Activated CD4-positive, alpha-beta memory T cell treated with anti-CD3 and anti-CD28 coated beads, Interleukin-2, amount 10 ng/mL, durations not matched to agents 7 days and 5 days (primary cell): Measurements from ENCODE around the gene PRSS12. TPM values are rescaled to one million over a fixed set of nuclear protein-coding genes. Genes with fewer than 3 reads are reported as not detected.

ENCODE experiments used
- CTCF ChIA-PET: fragments of 350-600 bp; sonication (Branson Sonifier 250); formaldehyde crosslinking; loops from one replicate; lab custom pipeline; 2021; ENCODE audit warnings: antibody characterized with exemption, inconsistent platforms; lab: Charles Lee
- POLR2A ChIA-PET: fragments of 350-600 bp; sonication (Branson Sonifier 250); formaldehyde crosslinking; loops from one replicate; lab custom pipeline; 2021; ENCODE audit warnings: antibody characterized with exemption; lab: Charles Lee
- DNase-seq: peaks from one replicate; pipeline ENCODE4 v3.0.0-alpha.2; 2020
- H3K27ac Mint-ChIP-seq: one replicate; pipeline ENCODE4 v1.8.0; 2021; ENCODE audit warnings: mild to moderate bottlenecking, mixed read lengths
- H3K27me3 Mint-ChIP-seq: one replicate; pipeline ENCODE4 v1.8.0; 2021; ENCODE audit warnings: mixed read lengths
- H3K36me3 Mint-ChIP-seq: one replicate; pipeline ENCODE4 v1.8.0; 2021; ENCODE audit warnings: low read depth, mixed read lengths
- H3K4me1 Mint-ChIP-seq: one replicate; pipeline ENCODE4 v1.8.0; 2021; ENCODE audit warnings: mixed read lengths
- H3K4me3 Mint-ChIP-seq: one replicate; pipeline ENCODE4 v1.8.0; 2021; ENCODE audit warnings: mild to moderate bottlenecking, mixed read lengths
- H3K9me3 Mint-ChIP-seq: one replicate; pipeline ENCODE4 v1.8.0; 2021; ENCODE audit warnings: mixed read lengths
- total RNA-seq, 2 experiments: library from RNA; stranded (reverse); gene quantifications; one replicate each; pipeline ENCODE4 v1.2.3, GENCODE V29; 2021

The PRSS12 gene
- total RNA-seq, 2 experiments from 2014 or later = not detected

DNA sequence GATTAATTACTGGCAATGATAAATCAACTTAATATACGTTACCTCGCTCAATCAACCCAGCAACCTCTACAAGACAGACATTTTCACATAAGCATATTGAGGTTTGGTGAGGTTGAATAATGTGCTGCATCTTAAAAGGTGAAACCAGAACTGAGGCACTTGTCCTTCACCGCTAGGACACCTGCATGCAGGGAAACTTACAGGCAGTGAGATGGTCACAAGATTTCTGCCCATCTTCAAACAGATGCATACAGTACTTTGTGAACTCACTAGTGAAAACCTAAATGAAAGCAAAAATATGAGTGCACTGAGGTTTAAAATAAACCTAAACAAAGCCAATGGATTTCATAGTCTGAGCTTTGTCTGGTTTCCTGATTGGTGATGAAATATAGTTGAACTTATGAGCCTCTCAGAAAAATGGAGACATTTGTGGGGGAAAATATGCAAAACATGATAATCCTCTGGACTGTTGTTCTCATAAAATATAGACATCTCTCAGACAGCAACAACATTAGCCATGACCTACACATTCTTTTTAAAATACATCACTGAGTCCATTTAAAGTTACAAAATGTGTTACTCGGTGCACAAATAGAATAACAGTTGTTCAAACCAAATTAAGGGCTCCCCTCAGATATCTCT is 20.9 kb upstream of the PRSS12 start:
- no peak overlapping the region for H3K27ac Mint-ChIP-seq
- H3K36me3 Mint-ChIP-seq = no peaks in the 10 kb centered on the region
- no peaks in the 10 kb centered on the region for H3K9me3 Mint-ChIP-seq
- ChIA-PET CTCF (no interaction called here), POLR2A (no interaction called here)
- H3K4me3 Mint-ChIP-seq = no peak overlapping the region
- no peaks in the 10 kb centered on the region for H3K4me1 Mint-ChIP-seq
- no peak for DNase-seq
- peaks cover 8% of the 10 kb centered on the region for H3K27me3 Mint-ChIP-seq

DNA sequence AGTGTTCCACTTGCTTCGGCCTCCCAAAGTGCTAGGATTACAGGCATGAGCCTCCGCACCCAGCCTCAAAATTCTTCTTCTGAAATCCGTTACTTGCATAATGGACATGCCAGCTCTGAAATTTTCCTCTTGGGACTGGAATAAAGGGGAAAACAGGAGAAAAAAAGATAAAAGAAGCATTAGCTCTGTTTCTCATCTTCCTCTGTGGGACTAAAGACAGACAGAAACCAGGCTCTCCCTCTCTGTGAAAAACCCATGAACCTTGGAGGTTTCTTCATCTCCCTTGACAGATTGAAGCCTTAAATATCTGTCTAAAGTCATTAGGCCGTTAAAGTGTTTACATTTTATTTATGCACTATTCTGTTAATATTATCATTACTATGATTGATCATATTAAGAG is 19.4 kb upstream of the PRSS12 start:
- CTCF ChIA-PET = no interaction called here
- H3K27ac Mint-ChIP-seq = no peak overlapping the region
- H3K4me3 Mint-ChIP-seq = no peak overlapping the region
- POLR2A ChIA-PET = no interaction called here
- H3K4me1 Mint-ChIP-seq = no peaks in the 10 kb centered on the region
- peaks cover 6% of the 10 kb centered on the region for H3K27me3 Mint-ChIP-seq
- H3K9me3 Mint-ChIP-seq = no peaks in the 10 kb centered on the region
- DNase-seq = no peak
- no peaks in the 10 kb centered on the region for H3K36me3 Mint-ChIP-seq

DNA sequence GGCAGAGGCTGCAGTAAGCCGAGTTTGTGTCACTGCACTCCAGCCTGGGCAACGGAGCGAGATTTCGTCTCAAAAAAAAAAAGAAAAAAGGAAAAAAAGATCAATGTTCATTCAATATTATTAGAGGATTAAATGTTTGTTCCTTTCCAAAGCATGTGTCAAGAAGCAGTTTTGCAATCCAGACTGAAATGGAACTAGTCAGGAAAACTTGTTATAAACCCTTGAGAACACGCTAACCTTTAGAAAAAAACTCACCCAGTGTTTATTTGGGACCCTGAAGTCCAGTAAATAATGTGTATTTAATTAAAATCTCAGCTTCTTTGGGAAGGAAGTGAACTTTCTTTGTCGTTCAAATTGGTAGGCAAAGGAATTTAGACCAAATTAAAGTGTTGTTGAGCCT is 16.4 kb upstream of the PRSS12 start:
- Mint-ChIP-seq H3K4me1 (no peaks in the 10 kb centered on the region), H3K4me3 (no peak overlapping the region), H3K27ac (no peak overlapping the region), H3K9me3 (no peaks in the 10 kb centered on the region), H3K36me3 (no peaks in the 10 kb centered on the region), H3K27me3 (peaks cover 2% of the 10 kb centered on the region)
- no peak for DNase-seq
- CTCF ChIA-PET = no interaction called here
- POLR2A ChIA-PET = no interaction called here

DNA sequence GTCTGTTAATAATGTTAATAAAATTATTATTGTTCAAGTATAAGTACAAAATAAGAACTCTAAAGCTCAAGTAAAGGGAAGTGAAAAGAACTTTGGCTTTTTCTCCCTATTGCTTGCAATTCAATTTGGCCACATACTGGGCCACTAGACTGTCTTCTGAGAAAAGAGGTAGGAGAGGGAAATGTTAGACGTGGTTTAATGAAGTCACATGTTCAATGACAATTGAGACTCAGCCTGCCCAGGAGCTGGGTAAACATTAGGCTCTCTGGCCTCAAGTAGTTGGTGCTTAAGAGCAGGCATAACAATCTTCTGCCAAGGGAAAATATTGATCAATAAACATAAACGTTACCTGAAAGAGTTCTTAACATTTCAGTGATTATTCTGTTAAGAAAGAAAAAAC is 15.1 kb upstream of the PRSS12 start:
- Mint-ChIP-seq H3K4me1 (no peaks in the 10 kb centered on the region), H3K4me3 (no peak overlapping the region), H3K9me3 (no peaks in the 10 kb centered on the region), H3K27ac (no peak overlapping the region), H3K27me3 (peaks cover 5% of the 10 kb centered on the region), H3K36me3 (no peaks in the 10 kb centered on the region)
- ChIA-PET POLR2A (no interaction called here), CTCF (interaction anchor here (0.9 kb wide), 1 partner anchor 15 kb away, joined by 3 read pairs; the partner anchor contains the start of gene PRSS12)
- DNase-seq = no peak

- Mint-ChIP-seq H3K27ac (no peak overlapping the region), H3K27me3 (peaks cover 7% of the 10 kb centered on the region), H3K36me3 (no peaks in the 10 kb centered on the region), H3K4me3 (no peak overlapping the region), H3K9me3 (no peaks in the 10 kb centered on the region), H3K4me1 (no peaks in the 10 kb centered on the region)
- ChIA-PET POLR2A (no interaction called here), CTCF (interaction anchor here (0.9 kb wide), 1 partner anchor 14 kb away, joined by 3 read pairs; the partner anchor contains the start of gene PRSS12)
- no peak for DNase-seq
Observed at GRCh38 chr4:118367361-118367760, 14.6 kb upstream of the PRSS12 start.

- Mint-ChIP-seq H3K27ac (no peak overlapping the region), H3K4me1 (no peaks in the 10 kb centered on the region), H3K36me3 (no peaks in the 10 kb centered on the region), H3K4me3 (no peak overlapping the region), H3K27me3 (peaks cover 21% of the 10 kb centered on the region), H3K9me3 (no peaks in the 10 kb centered on the region)
- DNase-seq = no peak
- POLR2A ChIA-PET = no interaction called here
- CTCF ChIA-PET = interaction anchor here (1.2 to 2.9 kb wide), 2 partner anchors 10 to 16 kb away, joined by 4 to 15 read pairs; partner anchors contain the start of gene PRSS12
Observed at GRCh38 chr4:118363166-118363565, 10.4 kb upstream of the PRSS12 start.

GRCh38 chr4:118361192-118361591 is 8.4 kb upstream of the PRSS12 start:
- POLR2A ChIA-PET = interaction anchor here (1.4 kb wide), 1 partner anchor 8 kb away, joined by 3 read pairs; the partner anchor contains the start of gene PRSS12
- H3K4me3 Mint-ChIP-seq = no peak overlapping the region
- CTCF ChIA-PET = interaction anchor here (2.9 kb wide), 1 partner anchor 8 kb away, joined by 15 read pairs; the partner anchor contains the start of gene PRSS12
- no peaks in the 10 kb centered on the region for H3K9me3 Mint-ChIP-seq
- no peak overlapping the region for H3K27ac Mint-ChIP-seq
- DNase-seq = no peak
- H3K27me3 Mint-ChIP-seq = peaks cover 29% of the 10 kb centered on the region
- no peaks in the 10 kb centered on the region for H3K36me3 Mint-ChIP-seq
- H3K4me1 Mint-ChIP-seq = no peaks in the 10 kb centered on the region

GRCh38 chr4:118360106-118360505 is 7.3 kb upstream of the PRSS12 start:
- CTCF ChIA-PET = interaction anchor here (2.9 kb wide), 1 partner anchor 7 kb away, joined by 15 read pairs; the partner anchor contains the start of gene PRSS12
- H3K36me3 Mint-ChIP-seq = no peaks in the 10 kb centered on the region
- peaks cover 38% of the 10 kb centered on the region for H3K27me3 Mint-ChIP-seq
- no peak for DNase-seq
- H3K4me3 Mint-ChIP-seq = no peak overlapping the region
- H3K4me1 Mint-ChIP-seq = no peaks in the 10 kb centered on the region
- POLR2A ChIA-PET = no interaction called here
- H3K27ac Mint-ChIP-seq = no peak overlapping the region
- H3K9me3 Mint-ChIP-seq = no peaks in the 10 kb centered on the region

- no peak for DNase-seq
- Mint-ChIP-seq H3K9me3 (no peaks in the 10 kb centered on the region), H3K27me3 (peaks cover 51% of the 10 kb centered on the region), H3K4me1 (peaks cover 5% of the 10 kb centered on the region), H3K27ac (no peak overlapping the region), H3K4me3 (no peak overlapping the region), H3K36me3 (no peaks in the 10 kb centered on the region)
- ChIA-PET POLR2A (no interaction called here), CTCF (no interaction called here)
Observed at GRCh38 chr4:118357601-118358000, 4.8 kb upstream of the PRSS12 start.

GRCh38 chr4:118356731-118357130 is 3.9 kb upstream of the PRSS12 start:
- Mint-ChIP-seq H3K4me3 (no peak overlapping the region), H3K9me3 (no peaks in the 10 kb centered on the region), H3K27me3 (peaks cover 53% of the 10 kb centered on the region), H3K36me3 (peaks cover 2% of the 10 kb centered on the region), H3K27ac (no peak overlapping the region), H3K4me1 (peaks cover 7% of the 10 kb centered on the region)
- no peak for DNase-seq
- ChIA-PET CTCF (no interaction called here), POLR2A (no interaction called here)

GRCh38 chr4:118356111-118356510 is 3.3 kb upstream of the PRSS12 start:
- peaks cover 5% of the 10 kb centered on the region for H3K36me3 Mint-ChIP-seq
- no peaks in the 10 kb centered on the region for H3K9me3 Mint-ChIP-seq
- no peak for DNase-seq
- no peak overlapping the region for H3K27ac Mint-ChIP-seq
- POLR2A ChIA-PET = no interaction called here
- H3K4me3 Mint-ChIP-seq = no peak overlapping the region
- CTCF ChIA-PET = no interaction called here
- peaks cover 54% of the 10 kb centered on the region for H3K27me3 Mint-ChIP-seq
- H3K4me1 Mint-ChIP-seq = peaks cover 11% of the 10 kb centered on the region

- peaks cover 11% of the 10 kb centered on the region for H3K4me1 Mint-ChIP-seq
- no peak overlapping the region for H3K4me3 Mint-ChIP-seq
- ChIA-PET CTCF (interaction anchor here (1.8 kb wide), 1 partner anchor 69 kb away, joined by 6 read pairs; no protein-coding TSS in a partner anchor), POLR2A (no interaction called here)
- H3K27ac Mint-ChIP-seq = no peak overlapping the region
- no peak for DNase-seq
- H3K36me3 Mint-ChIP-seq = peaks cover 5% of the 10 kb centered on the region
- H3K27me3 Mint-ChIP-seq = peaks cover 62% of the 10 kb centered on the region
- no peaks in the 10 kb centered on the region for H3K9me3 Mint-ChIP-seq
Observed at GRCh38 chr4:118354913-118355312, 2.1 kb upstream of the PRSS12 start.

- DNase-seq = no peak
- no peak overlapping the region for H3K27ac Mint-ChIP-seq
- peaks cover 66% of the 10 kb centered on the region for H3K27me3 Mint-ChIP-seq
- H3K4me1 Mint-ChIP-seq = peaks cover 11% of the 10 kb centered on the region
- peaks cover 5% of the 10 kb centered on the region for H3K36me3 Mint-ChIP-seq
- peak overlapping the region; percentile 59 for H3K4me3 Mint-ChIP-seq
- CTCF ChIA-PET = interaction anchor here (0.7 to 2.3 kb wide), 18 partner anchors 8 to 500 kb away, joined by 3 to 15 read pairs (median 6); partner anchors contain the start of gene METTL14
- POLR2A ChIA-PET = interaction anchor here (1.1 kb wide), 1 partner anchor 8 kb away, joined by 3 read pairs; no protein-coding TSS in a partner anchor
- H3K9me3 Mint-ChIP-seq = no peaks in the 10 kb centered on the region
Observed at GRCh38 chr4:118353534-118354030, 779 bp upstream of the PRSS12 start.
